Sigmoid colon (tissue), 3 donors: ENCODE results near the gene GALNT18.

Experiments
- CTCF ChIP-seq, 4 experiments: fragments of 450-650 bp in 3 of 4; fragments of 200-600 bp in 1 of 4; IDR thresholded peaks; one replicate each; pipeline ENCODE4 v1.5.1; 2016 to 2019; ENCODE audit warnings: antibody characterized with exemption in 4 of 4, mild to moderate bottlenecking in 3 of 4, moderate library complexity in 2 of 4
- POLR2A ChIP-seq, 2 donors: fragments of 450-650 bp; IDR thresholded peaks; one replicate each; pipeline ENCODE4 v1.6.1; 2016; ENCODE audit warnings: antibody characterized with exemption in 2 of 2, mild to moderate bottlenecking in 2 of 2, moderate library complexity in 2 of 2

GRCh38 chr11:11387207-11387606, 234.6 kb downstream of the GALNT18 start:
- TF ChIP-seq POLR2A (IDR thresholded peaks at IDR 0.05) (no peak), CTCF (IDR thresholded peaks at IDR 0.05) (no peak)
